Measurements from ENCODE around the gene AHI1.

The AHI1 gene

DNA sequence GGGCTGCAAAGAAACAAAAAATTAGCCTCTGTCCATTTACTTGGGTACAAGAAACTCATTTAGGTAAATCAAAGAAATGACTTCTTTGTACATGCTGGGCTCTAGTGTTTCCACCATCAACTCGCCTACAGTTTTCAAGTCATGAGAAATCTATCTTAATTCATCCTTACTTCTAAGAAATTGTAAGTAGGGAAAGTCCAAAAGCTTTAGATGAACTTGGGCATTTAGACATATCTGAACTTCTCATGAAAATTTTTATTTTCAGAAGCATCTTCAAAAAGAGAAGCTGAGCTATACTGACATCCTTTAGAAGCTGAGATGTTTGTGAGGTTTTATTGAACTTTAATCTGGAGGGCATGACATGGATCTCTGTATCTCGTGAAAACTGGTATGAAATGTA is 199.1 kb downstream of the AHI1 start:
- no peaks in the 10 kb centered on the region for H3K4me1 ChIP-seq
- H3K9me3 ChIP-seq: no peaks in the 10 kb centered on the region
- in situ Hi-C loops (cut with MboI; ENCODE audit: low sequenced_read_pairs): no loop called here
- no peak overlapping the region for H3K4me3 ChIP-seq
- no peaks in the 10 kb centered on the region for H3K27me3 ChIP-seq (ENCODE audit: low read depth)
- H3K36me3 ChIP-seq (replicated peaks): no peaks in the 10 kb centered on the region; the same call in 1 of the 2 replicates
- DNase-seq (ENCODE audit: low spot score in 2 of 2): no peak

GRCh38 chr6:135296715-135297114 is 200.8 kb downstream of the AHI1 start:
- DNase-seq (ENCODE audit: low spot score in 2 of 2): no peak
- H3K36me3 ChIP-seq (replicated peaks): no peaks in the 10 kb centered on the region; the same call in 1 of the 2 replicates
- no peaks in the 10 kb centered on the region for H3K4me1 ChIP-seq
- H3K9me3 ChIP-seq: no peaks in the 10 kb centered on the region
- H3K27me3 ChIP-seq (ENCODE audit: low read depth): no peaks in the 10 kb centered on the region
- in situ Hi-C loops (cut with MboI; ENCODE audit: low sequenced_read_pairs): no loop called here
- no peak overlapping the region for H3K4me3 ChIP-seq

- in situ Hi-C loops (cut with MboI; ENCODE audit: low sequenced_read_pairs): no loop called here
- no peaks in the 10 kb centered on the region; the same call in 1 of the 2 replicates for H3K4me1 ChIP-seq
Measured at GRCh38 chr6:135295085-135295484, 202.5 kb downstream of the AHI1 start.

GRCh38 chr6:135291288-135292076 is 206.1 kb downstream of the AHI1 start:
- Histone ChIP-seq H3K27me3 (ENCODE audit: low read depth) (no peaks in the 10 kb centered on the region), H3K9me3 (no peaks in the 10 kb centered on the region), H3K4me1 (no peaks in the 10 kb centered on the region; the same call in 1 of the 2 replicates), H3K36me3 (replicated peaks) (no peaks in the 10 kb centered on the region), H3K4me3 (no peak overlapping the region)
- in situ Hi-C loops (cut with MboI; ENCODE audit: low sequenced_read_pairs): no loop called here
- no peak for DNase-seq (ENCODE audit: low spot score in 2 of 2)

More at GRCh38 chr6:135295085-135295484, 202.5 kb downstream of the AHI1 start:
- H3K9me3 ChIP-seq: no peaks in the 10 kb centered on the region
- no peaks in the 10 kb centered on the region; the same call in 1 of the 2 replicates for H3K36me3 ChIP-seq (replicated peaks)
- no peak overlapping the region for H3K4me3 ChIP-seq
- no peaks in the 10 kb centered on the region for H3K27me3 ChIP-seq (ENCODE audit: low read depth)
- no peak for DNase-seq (ENCODE audit: low spot score in 2 of 2)

- no peak for DNase-seq (ENCODE audit: low spot score in 2 of 2)
- Histone ChIP-seq H3K36me3 (replicated peaks) (no peaks in the 10 kb centered on the region), H3K4me1 (no peaks in the 10 kb centered on the region; the same call in 1 of the 2 replicates), H3K27me3 (ENCODE audit: low read depth) (no peaks in the 10 kb centered on the region), H3K9me3 (no peaks in the 10 kb centered on the region), H3K4me3 (no peak overlapping the region)
- in situ Hi-C loops (cut with MboI; ENCODE audit: low sequenced_read_pairs): no loop called here
Measured at GRCh38 chr6:135289816-135290215, 207.7 kb downstream of the AHI1 start.

DNA sequence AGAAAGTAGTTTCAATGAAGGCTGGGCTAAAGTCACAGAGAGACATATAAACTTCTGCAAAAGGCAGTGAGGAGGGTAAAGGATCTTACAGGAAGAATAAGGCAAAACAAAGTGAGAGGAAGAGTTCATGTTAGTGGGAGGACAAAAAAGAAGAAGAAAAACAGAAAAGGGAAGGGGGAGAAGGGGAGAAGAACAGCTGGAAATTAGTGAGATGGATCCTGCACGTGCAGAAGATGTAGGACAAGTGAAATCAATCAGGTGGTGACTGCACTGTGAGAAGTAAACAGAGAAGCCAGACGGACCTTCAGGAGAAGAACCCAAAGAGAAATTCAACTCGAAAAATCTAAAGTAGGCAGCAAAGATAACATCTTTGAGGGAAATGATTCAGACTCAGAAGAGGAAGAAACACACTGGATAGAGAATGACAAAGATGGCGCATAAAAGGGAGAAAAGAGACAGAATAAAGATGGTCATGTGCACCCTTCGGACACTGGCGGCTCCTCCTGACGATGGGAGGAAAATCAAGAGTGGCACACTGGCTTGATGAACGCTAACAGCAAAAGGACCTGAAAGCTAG is 210.5 kb downstream of the AHI1 start:
- H3K36me3 ChIP-seq (replicated peaks): no peaks in the 10 kb centered on the region
- DNase-seq (ENCODE audit: low spot score in 2 of 2): no peak
- in situ Hi-C loops (cut with MboI; ENCODE audit: low sequenced_read_pairs): no loop called here
- no peaks in the 10 kb centered on the region for H3K27me3 ChIP-seq (ENCODE audit: low read depth)
- H3K4me3 ChIP-seq: no peak overlapping the region
- no peaks in the 10 kb centered on the region; the same call in 1 of the 2 replicates for H3K4me1 ChIP-seq
- no peaks in the 10 kb centered on the region for H3K9me3 ChIP-seq

GRCh38 chr6:135285165-135285564 is 212.4 kb downstream of the AHI1 start:
- no peak for DNase-seq (ENCODE audit: low spot score in 2 of 2)
- H3K9me3 ChIP-seq: no peaks in the 10 kb centered on the region
- no peaks in the 10 kb centered on the region for H3K27me3 ChIP-seq (ENCODE audit: low read depth)
- no peak overlapping the region for H3K4me3 ChIP-seq
- H3K36me3 ChIP-seq (replicated peaks): no peaks in the 10 kb centered on the region
- H3K4me1 ChIP-seq: no peaks in the 10 kb centered on the region
- in situ Hi-C loops (cut with MboI; ENCODE audit: low sequenced_read_pairs): no loop called here

- in situ Hi-C loops (cut with MboI; ENCODE audit: low sequenced_read_pairs): no loop called here
- H3K36me3 ChIP-seq (replicated peaks): no peaks in the 10 kb centered on the region
- no peaks in the 10 kb centered on the region for H3K4me1 ChIP-seq
- no peaks in the 10 kb centered on the region for H3K9me3 ChIP-seq
- no peak for DNase-seq (ENCODE audit: low spot score in 2 of 2)
- H3K4me3 ChIP-seq: no peak overlapping the region
- no peaks in the 10 kb centered on the region for H3K27me3 ChIP-seq (ENCODE audit: low read depth)
Measured at GRCh38 chr6:135283926-135284325, 213.6 kb downstream of the AHI1 start.

- no peaks in the 10 kb centered on the region for H3K27me3 ChIP-seq (ENCODE audit: low read depth)
- DNase-seq (ENCODE audit: low spot score in 2 of 2): no peak
- H3K4me1 ChIP-seq: no peaks in the 10 kb centered on the region
- in situ Hi-C loops (cut with MboI; ENCODE audit: low sequenced_read_pairs): no loop called here
- H3K4me3 ChIP-seq: no peak overlapping the region
- no peaks in the 10 kb centered on the region for H3K36me3 ChIP-seq (replicated peaks)
- H3K9me3 ChIP-seq: no peaks in the 10 kb centered on the region
Measured at GRCh38 chr6:135282395-135282794, 215.1 kb downstream of the AHI1 start.

- Histone ChIP-seq H3K4me3 (no peak overlapping the region), H3K36me3 (replicated peaks) (no peaks in the 10 kb centered on the region), H3K27me3 (ENCODE audit: low read depth) (no peaks in the 10 kb centered on the region), H3K9me3 (no peaks in the 10 kb centered on the region), H3K4me1 (no peaks in the 10 kb centered on the region)
- DNase-seq (ENCODE audit: low spot score in 2 of 2): no peak
- in situ Hi-C loops (cut with MboI; ENCODE audit: low sequenced_read_pairs): no loop called here
Measured at GRCh38 chr6:135281964-135282363, 215.6 kb downstream of the AHI1 start.

DNA sequence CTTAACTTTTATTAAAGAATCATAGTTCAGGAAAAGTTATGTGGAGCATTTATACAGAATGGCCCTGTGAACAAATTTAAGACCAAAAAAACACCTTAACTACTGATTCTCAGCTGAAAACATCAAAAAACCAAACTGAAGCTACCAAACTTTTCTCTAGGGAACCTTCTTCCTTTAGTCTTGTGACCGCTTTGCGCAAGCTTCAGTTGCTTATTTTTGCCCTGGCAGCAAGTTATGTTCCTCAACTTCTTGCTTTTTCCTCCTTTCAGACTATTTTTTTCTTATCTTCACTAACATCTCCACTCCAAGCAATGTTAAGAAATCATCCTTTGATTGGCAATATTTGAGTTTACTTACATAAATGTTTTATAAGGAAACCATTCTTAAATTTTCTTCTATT is 216.3 kb downstream of the AHI1 start:
- in situ Hi-C loops (cut with MboI; ENCODE audit: low sequenced_read_pairs): no loop called here
- DNase-seq (ENCODE audit: low spot score in 2 of 2): no peak
- Histone ChIP-seq H3K9me3 (no peaks in the 10 kb centered on the region), H3K4me1 (no peaks in the 10 kb centered on the region), H3K36me3 (replicated peaks) (no peaks in the 10 kb centered on the region), H3K27me3 (ENCODE audit: low read depth) (no peaks in the 10 kb centered on the region), H3K4me3 (no peak overlapping the region)

DNA sequence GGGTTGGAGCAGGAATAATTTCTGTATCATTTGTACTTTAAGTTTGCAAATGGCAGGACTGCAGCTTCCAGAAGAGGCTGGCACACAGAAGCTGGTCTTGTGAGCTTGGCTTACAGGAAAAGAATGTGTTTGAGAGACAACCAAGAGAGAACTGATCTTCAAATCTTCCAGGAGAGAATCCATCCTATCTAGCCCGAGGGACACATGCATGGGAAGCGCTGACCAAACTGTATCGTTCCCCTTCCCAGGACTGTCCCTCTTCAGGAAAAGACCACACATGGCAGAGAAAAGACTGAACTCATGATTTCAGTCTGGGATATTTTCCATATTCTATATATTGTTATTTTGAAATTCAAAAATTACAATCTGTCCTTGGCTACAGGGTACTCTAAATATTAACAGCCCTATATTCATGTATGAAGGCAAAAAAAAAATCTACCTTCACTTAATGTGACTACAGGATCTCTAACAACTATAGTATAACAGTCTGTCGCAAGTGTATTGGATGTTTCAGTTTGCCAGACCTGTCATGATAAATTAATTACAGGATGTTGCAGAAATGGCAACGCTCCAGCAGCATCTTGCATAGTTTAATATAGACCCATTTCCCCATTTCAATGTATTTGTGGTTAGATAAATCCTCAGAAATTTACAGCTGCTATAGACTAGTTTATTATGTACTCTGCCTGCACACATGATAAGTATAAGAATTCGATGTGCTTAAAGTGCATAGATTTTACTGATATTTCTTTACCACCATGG is 217.0 kb downstream of the AHI1 start:
- no peak for DNase-seq (ENCODE audit: low spot score in 2 of 2)
- Histone ChIP-seq H3K9me3 (no peaks in the 10 kb centered on the region), H3K27me3 (ENCODE audit: low read depth) (no peaks in the 10 kb centered on the region), H3K4me3 (no peak overlapping the region), H3K36me3 (replicated peaks) (no peaks in the 10 kb centered on the region), H3K4me1 (no peaks in the 10 kb centered on the region)
- in situ Hi-C loops (cut with MboI; ENCODE audit: low sequenced_read_pairs): no loop called here

GRCh38 chr6:135277422-135277821 is 220.1 kb downstream of the AHI1 start:
- no peak overlapping the region for H3K4me3 ChIP-seq
- H3K9me3 ChIP-seq: no peaks in the 10 kb centered on the region
- no peaks in the 10 kb centered on the region for H3K36me3 ChIP-seq (replicated peaks)
- in situ Hi-C loops (cut with MboI; ENCODE audit: low sequenced_read_pairs): no loop called here
- DNase-seq (ENCODE audit: low spot score in 2 of 2): no peak
- H3K27me3 ChIP-seq (ENCODE audit: low read depth): no peaks in the 10 kb centered on the region
- peaks cover 3% of the 10 kb centered on the region for H3K4me1 ChIP-seq

Data from HAP-1 (cell line).